ENCODE data around the gene JADE2.
A peak's percentile ranks its signal among the peaks of the same experiment; 100 is the strongest.

The JADE2 gene

GRCh38 chr5:134606726-134607125 lies 81.3 kb downstream of the JADE2 start:
- Histone ChIP-seq H3K4me3 (no peak overlapping the region), H3K27ac (no peak overlapping the region)

GRCh38 chr5:134608555-134608954 lies 83.1 kb downstream of the JADE2 start:
- no peak overlapping the region for H3K4me3 ChIP-seq
- no peak overlapping the region for H3K27ac ChIP-seq

DNA sequence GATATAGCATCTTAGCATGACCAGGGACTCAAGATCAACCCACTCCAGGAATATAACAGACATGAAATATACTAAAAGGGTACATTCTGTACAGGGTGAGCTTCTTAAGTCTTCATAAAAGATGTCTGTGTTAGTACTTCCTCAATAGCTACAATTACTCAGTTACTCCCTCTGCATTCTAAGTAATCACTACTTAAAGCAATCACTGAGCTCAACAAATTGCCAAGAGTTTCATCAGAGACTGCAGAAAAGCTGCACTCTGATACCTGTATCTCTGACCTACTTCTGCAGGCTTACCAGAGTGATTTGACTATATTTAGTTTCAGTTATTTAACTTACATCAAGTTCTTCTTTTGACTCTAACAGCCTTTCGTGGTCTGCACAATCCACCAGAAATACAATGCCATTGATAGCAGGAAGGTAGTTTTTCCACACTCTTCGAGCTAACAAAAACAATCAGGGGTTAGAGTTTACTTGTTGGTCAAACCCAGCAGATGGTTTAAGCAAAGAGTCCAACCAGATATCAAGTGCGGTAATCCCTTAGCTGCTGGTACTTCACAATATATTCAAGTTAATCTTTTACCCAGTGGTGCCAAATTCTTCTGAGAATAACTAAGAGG lies 83.9 kb downstream of the JADE2 start:
- Histone ChIP-seq H3K4me3 (no peak overlapping the region), H3K27ac (no peak overlapping the region)

DNA sequence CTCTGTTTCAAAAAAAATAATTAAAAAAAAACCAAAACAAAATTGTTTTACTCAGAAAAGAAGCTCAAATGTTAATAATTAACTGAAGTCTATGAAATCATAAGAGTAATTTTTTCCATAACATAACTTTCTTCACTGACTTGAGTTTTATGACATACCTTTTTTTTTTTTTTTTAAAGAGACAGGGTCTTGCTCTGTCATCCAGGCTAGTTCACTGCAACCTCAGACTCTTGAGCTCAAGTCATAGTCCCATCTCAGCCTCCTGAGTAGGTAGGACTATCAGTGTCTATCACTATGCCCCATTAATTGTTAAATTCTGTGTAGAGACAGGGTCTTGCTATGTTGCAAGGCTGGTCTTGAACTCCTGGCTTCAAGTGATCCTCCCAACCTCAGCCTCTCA lies 85.3 kb downstream of the JADE2 start:
- H3K4me3 ChIP-seq = no peak overlapping the region
- H3K27ac ChIP-seq = no peak overlapping the region

GRCh38 chr5:134611515-134611914 lies 86.0 kb downstream of the JADE2 start:
- Histone ChIP-seq H3K27ac (no peak overlapping the region), H3K4me3 (no peak overlapping the region)

- Histone ChIP-seq H3K4me3 (no peak overlapping the region), H3K27ac (no peak overlapping the region)
These were observed 89.1 kb downstream of the JADE2 start for GRCh38 chr5:134614450-134615085.

- Histone ChIP-seq H3K4me3 (no peak overlapping the region), H3K27ac (no peak overlapping the region)
These were observed 95.2 kb downstream of the JADE2 start for GRCh38 chr5:134620634-134621033.

- Histone ChIP-seq H3K27ac (peak overlapping the region in 2 of 21 experiments; percentile 42 to 66), H3K4me3 (no peak overlapping the region)
These were observed 100.1 kb downstream of the JADE2 start for GRCh38 chr5:134625559-134625958.

- Histone ChIP-seq H3K4me3 (no peak overlapping the region), H3K27ac (peak overlapping the region in 1 of 21 experiments; percentile 26)
These were observed 101.0 kb downstream of the JADE2 start for GRCh38 chr5:134626369-134627014.

All from skin epidermis (tissue), 12 donors.